Fibroblast of lung (primary cell): ENCODE data around the gene BCO2. TPM values are rescaled to one million over a fixed set of nuclear protein-coding genes. Genes with fewer than 3 reads are reported as not detected.

Source experiments
- DNase-seq, 2 donors: peaks; one replicate each; pipeline versions ENCODE4 v3.0.0 to v3.0.0-alpha.2; 2010; ENCODE audit warnings: low read depth in 2 of 2
- H2AFZ ChIP-seq: 2 replicates; pipeline ENCODE4 v1.5.1; 2012; ENCODE audit warnings: low read length, control low read depth, inconsistent platforms
- H3K27ac ChIP-seq: 2 replicates; pipeline ENCODE4 v1.5.1; 2011; ENCODE audit warnings: low read length, control low read depth; ENCODE audit not compliant: insufficient read depth
- H3K27me3 ChIP-seq: 2 replicates; pipeline ENCODE4 v1.5.1; 2011; ENCODE audit warnings: mild to moderate bottlenecking, low read length; ENCODE audit not compliant: control insufficient read depth, insufficient read depth
- H3K36me3 ChIP-seq: 2 replicates; pipeline ENCODE4 v1.5.1; 2011; ENCODE audit warnings: low read length; ENCODE audit not compliant: control insufficient read depth, insufficient read depth
- H3K4me1 ChIP-seq: 2 replicates; pipeline ENCODE4 v1.5.1; 2011; ENCODE audit warnings: low read length; ENCODE audit not compliant: control insufficient read depth, insufficient read depth; ENCODE audit errors: extremely low read depth
- H3K4me2 ChIP-seq: 2 replicates; pipeline ENCODE4 v1.5.1; 2011; ENCODE audit warnings: low read length, control low read depth; ENCODE audit not compliant: insufficient read depth; ENCODE audit errors: extremely low read depth
- H3K4me3 ChIP-seq, 4 experiments: fragments of 200-600 bp in 1 of 4; sonication (generic) in 1 of 4; replicated peaks in 1 of 4; 2 replicates each; pipeline ENCODE4 v1.5.1; 2011 to 2016; ENCODE audit warnings: low read length in 4 of 4, low read depth in 3 of 4, mild to moderate bottlenecking in 3 of 4, control low read depth in 2 of 4, inconsistent platforms in 1 of 4, mixed read lengths in 1 of 4; ENCODE audit not compliant: insufficient read depth in 1 of 4; ENCODE audit errors: control extremely low read depth in 1 of 4
- H3K79me2 ChIP-seq: 2 replicates; pipeline ENCODE4 v1.5.1; 2012; ENCODE audit warnings: mild to moderate bottlenecking, low read length, inconsistent platforms; ENCODE audit not compliant: control insufficient read depth, insufficient read depth
- H3K9ac ChIP-seq: 2 replicates; pipeline ENCODE4 v1.5.1; 2011; ENCODE audit warnings: mild to moderate bottlenecking, low read length, control low read depth; ENCODE audit not compliant: insufficient read depth
- H3K9me3 ChIP-seq: 2 replicates; pipeline ENCODE4 v1.5.1; 2012; ENCODE audit warnings: low read depth, low read length; ENCODE audit not compliant: control insufficient read depth, insufficient read depth
- H4K20me1 ChIP-seq: 2 replicates; pipeline ENCODE4 v1.5.1; 2011; ENCODE audit warnings: low read length; ENCODE audit not compliant: control insufficient read depth, insufficient read depth; ENCODE audit errors: extremely low read depth
- CTCF ChIP-seq, 2 donors: IDR thresholded peaks in 1 of 2; conservative IDR thresholded peaks in 1 of 2; 1 replicate in 1 of 2; 2 replicates in 1 of 2; pipeline ENCODE4 v1.5.1; 2011 to 2012; ENCODE audit warnings: low read length in 2 of 2, control low read depth in 1 of 2, inconsistent platforms in 1 of 2, low read depth in 1 of 2, mild to moderate bottlenecking in 1 of 2
- EZH2 ChIP-seq: IDR thresholded peaks from 2 replicates; pipeline ENCODE4 v1.5.1; 2012; ENCODE audit warnings: low read length, control low read depth, mild to moderate bottlenecking; ENCODE audit errors: missing control alignments
- polyA plus RNA-seq, 2 donors: library from polyadenylated mRNA; depleted of rRNA in 1 of 2; stranded (reverse) in 1 of 2; unstranded in 1 of 2; fragments of >200 nt; gene quantifications; 2 replicates each; pipeline ENCODE4 v1.2.1, GENCODE V29; 2011 to 2012; ENCODE audit warnings: missing spikeins in 1 of 2
- total RNA-seq: library from RNA; depleted of rRNA; stranded (reverse); fragments of >200 nt; gene quantifications from 2 replicates; pipeline ENCODE4 v1.2.1, GENCODE V29; 2014

Gene BCO2
- total and polyA plus RNA-seq, 2 donors (not counting 1 experiment from before 2014, with no cell fraction given): 0.42 to 2.1 TPM

- H3K27ac ChIP-seq: no peak overlapping the region
- no peak overlapping the region for H3K4me2 ChIP-seq
- H3K9ac ChIP-seq: no peak overlapping the region
- H3K4me3 ChIP-seq: no peak overlapping the region
- H3K79me2 ChIP-seq: no peaks in the 10 kb centered on the region
- no peaks in the 10 kb centered on the region for H3K36me3 ChIP-seq
- TF ChIP-seq CTCF (conservative IDR thresholded peaks at IDR 0.05 in 1 of 2, IDR thresholded peaks at IDR 0.05 in 1 of 2; ENCODE audit: low read depth in 1 of 2, low read length in 2 of 2) (no peak), EZH2 (no peak)
- H3K4me1 ChIP-seq: no peaks in the 10 kb centered on the region
- H4K20me1 ChIP-seq: no peaks in the 10 kb centered on the region
- no peaks in the 10 kb centered on the region for H3K27me3 ChIP-seq
- no peaks in the 10 kb centered on the region for H3K9me3 ChIP-seq
- H2AFZ ChIP-seq: no peak overlapping the region
- peak in 1 of 2 donors; percentile 47 for DNase-seq
Observed at GRCh38 chr11:112156153-112156955, 19.0 kb upstream of the BCO2 start.

GRCh38 chr11:112156956-112157766 lies 18.2 kb upstream of the BCO2 start:
- no peak overlapping the region for H3K9ac ChIP-seq
- H3K9me3 ChIP-seq: no peaks in the 10 kb centered on the region
- no peaks in the 10 kb centered on the region for H3K36me3 ChIP-seq
- no peaks in the 10 kb centered on the region for H3K27me3 ChIP-seq
- no peaks in the 10 kb centered on the region for H3K79me2 ChIP-seq
- peak overlapping the region; percentile 50 for H3K27ac ChIP-seq
- H3K4me1 ChIP-seq: no peaks in the 10 kb centered on the region
- peak; percentile 98 to 100 for DNase-seq
- no peak overlapping the region for H2AFZ ChIP-seq
- TF ChIP-seq EZH2: no peak
- TF ChIP-seq CTCF (conservative IDR thresholded peaks at IDR 0.05 in 1 of 2, IDR thresholded peaks at IDR 0.05 in 1 of 2; ENCODE audit: low read depth in 1 of 2, low read length in 2 of 2): no peak
- no peak overlapping the region for H3K4me3 ChIP-seq
- H3K4me2 ChIP-seq: peak overlapping the region; percentile 1
- no peaks in the 10 kb centered on the region for H4K20me1 ChIP-seq
